HCT116 (cell line): Measurements from ENCODE around the gene ZPR1. TPM values are rescaled to one million over a fixed set of nuclear protein-coding genes. Genes with fewer than 3 reads are reported as not detected.

Experiments used
- ATAC-seq: fragments of 200-7000 bp; cut with Tn5 transposase; 2 replicates; pipeline ENCODE4 v1.9.1; 2020; ENCODE audit warnings: mild to moderate bottlenecking, moderate library complexity
- BruUV-seq: library from RNA; stranded (reverse); fragments of 400-500 nt; replicated peaks from 2 replicates; lab custom pipeline; 2021; lab: Mats Ljungman, UMichigan
- CTCF ChIA-PET: fragments of 300-600 bp; sonication (Branson Sonifier 250); formaldehyde crosslinking; loops from one replicate; lab custom pipeline; 2021; ENCODE audit warnings: antibody characterized with exemption; lab: Charles Lee
- POLR2A ChIA-PET: fragments of 300-600, 350-600 bp; sonication (Branson Sonifier 250); formaldehyde crosslinking; loops from one replicate; lab custom pipeline; 2021; ENCODE audit warnings: antibody characterized with exemption; lab: Charles Lee
- RAD21 ChIA-PET, 2 experiments: fragments of 300-600 bp; sonication (Branson Sonifier 250); formaldehyde crosslinking; loops; one replicate each; lab custom pipeline; 2023; ENCODE audit warnings: low total read pairs in 2 of 2; ENCODE audit not compliant: uncharacterized antibody in 2 of 2, unreplicated experiment in 2 of 2, low non-redundant PET in 1 of 2; lab: Charles Lee
- DNase-seq: peaks from one replicate; pipeline ENCODE4 v3.0.0-alpha.2; 2010; ENCODE audit warnings: low read depth, low spot score
- H2AFZ ChIP-seq: fragments of 200-600 bp; shearing (Covaris generic), sonication (generic); 2 replicates; pipeline ENCODE4 v1.6.1; 2017; ENCODE audit warnings: low read depth, mixed run types, mixed read lengths, antibody characterized with exemption, low read length; ENCODE audit not compliant: poor library complexity, severe bottlenecking
- H3K27ac ChIP-seq: 2 replicates; pipeline ENCODE4 v1.5.1; 2012; ENCODE audit warnings: low read depth, low read length
- H3K27me3 ChIP-seq: fragments of 200-600 bp; sonication (generic); 2 replicates; pipeline ENCODE4 v1.6.1; 2016; ENCODE audit warnings: mixed run types, low read length, mixed read lengths; ENCODE audit not compliant: insufficient read depth
- H3K36me3 ChIP-seq, 2 experiments: fragments of 200-500 bp in 1 of 2; fragments of 200-600 bp in 1 of 2; sonication (Bioruptor generic) in 1 of 2; sonication (generic) in 1 of 2; 2 replicates each; pipeline versions ENCODE4 v1.5.1 to v1.6.1; 2014 to 2016; ENCODE audit warnings: low read length in 2 of 2, inconsistent platforms in 1 of 2, mixed read lengths in 1 of 2, mixed run types in 1 of 2; ENCODE audit not compliant: insufficient read depth in 2 of 2, control insufficient read depth in 1 of 2
- H3K4me1 ChIP-seq, 2 experiments: fragments of 200-600 bp in 1 of 2; sonication (generic) in 1 of 2; 2 replicates each; pipeline versions ENCODE4 v1.5.1 to v1.6.1; 2012 to 2017; ENCODE audit warnings: low read length in 2 of 2, inconsistent platforms in 1 of 2, mild to moderate bottlenecking in 1 of 2, mixed read lengths in 1 of 2, mixed run types in 1 of 2, moderate library complexity in 1 of 2; ENCODE audit not compliant: insufficient read depth in 2 of 2, control insufficient read depth in 1 of 2
- H3K4me2 ChIP-seq: fragments of 200-600 bp; sonication (generic); 2 replicates; pipeline ENCODE4 v1.6.1; 2017; ENCODE audit warnings: mixed run types, low read length, mixed read lengths
- H3K4me3 ChIP-seq, 2 experiments: fragments of 200-600 bp in 1 of 2; sonication (generic) in 1 of 2; replicated peaks in 1 of 2; 2 replicates each; pipeline ENCODE4 v1.5.1; 2011 to 2016; ENCODE audit warnings: low read length in 2 of 2, control low read depth in 1 of 2, low read depth in 1 of 2, mild to moderate bottlenecking in 1 of 2, mixed read lengths in 1 of 2, mixed run types in 1 of 2
- H3K79me2 ChIP-seq: fragments of 200-600 bp; sonication (generic); 2 replicates; pipeline ENCODE4 v1.6.1; 2017; ENCODE audit warnings: mild to moderate bottlenecking, mixed run types, low read length, moderate library complexity, mixed read lengths; ENCODE audit not compliant: insufficient read depth
- H3K9ac ChIP-seq: fragments of 200-600 bp; sonication (generic); 2 replicates; pipeline ENCODE4 v1.6.1; 2016; ENCODE audit warnings: low read length, mixed read lengths
- H3K9me2 ChIP-seq: fragments of 200-600 bp; sonication (generic), shearing (Covaris generic); 2 replicates; pipeline ENCODE4 v1.6.1; 2017; ENCODE audit warnings: mixed run types, mild to moderate bottlenecking, moderate library complexity; ENCODE audit not compliant: insufficient read depth
- H3K9me3 ChIP-seq, 2 experiments: fragments of 200-500 bp in 1 of 2; fragments of 200-600 bp in 1 of 2; sonication (Bioruptor generic) in 1 of 2; sonication (generic) in 1 of 2; 2 replicates each; pipeline ENCODE4 v1.6.1; 2014 to 2017; ENCODE audit warnings: low read length in 2 of 2, mixed read lengths in 2 of 2, inconsistent platforms in 1 of 2, low read depth in 1 of 2, mild to moderate bottlenecking in 1 of 2, mixed run types in 1 of 2, moderate library complexity in 1 of 2; ENCODE audit not compliant: control insufficient read depth in 1 of 2, insufficient read depth in 1 of 2
- H4K20me1 ChIP-seq: fragments of 200-600 bp; sonication (generic), shearing (Covaris generic); 2 replicates; pipeline ENCODE4 v1.6.1; 2017; ENCODE audit warnings: mixed run types, mild to moderate bottlenecking, moderate library complexity; ENCODE audit not compliant: insufficient read depth
- CBX3 ChIP-seq: IDR thresholded peaks from 2 replicates; pipeline ENCODE4 v1.6.1; 2012; ENCODE audit warnings: low read depth
- CEBPB ChIP-seq: IDR thresholded peaks from 2 replicates; pipeline ENCODE4 v1.6.1; 2012; ENCODE audit warnings: low read depth
- FOSL1 ChIP-seq: IDR thresholded peaks from 2 replicates; pipeline ENCODE4 v1.6.1; 2012; ENCODE audit warnings: low read depth
- POLR2AphosphoS5 ChIP-seq: IDR thresholded peaks from 2 replicates; pipeline ENCODE4 v1.6.1; 2011; ENCODE audit warnings: mild to moderate bottlenecking, low read depth, low read length, moderate library complexity
- RAD21 ChIP-seq: IDR thresholded peaks from 2 replicates; pipeline ENCODE4 v1.6.1; 2012; ENCODE audit warnings: low read depth, mild to moderate bottlenecking
- SIN3A ChIP-seq: IDR thresholded peaks from 2 replicates; pipeline ENCODE4 v1.6.1; 2012; ENCODE audit warnings: low read depth
- SP1 ChIP-seq: IDR thresholded peaks from 2 replicates; pipeline ENCODE4 v1.6.1; 2012; ENCODE audit warnings: low read depth
- SRF ChIP-seq: IDR thresholded peaks from 2 replicates; pipeline ENCODE4 v1.6.1; 2012; ENCODE audit warnings: low read depth
- YY1 ChIP-seq: IDR thresholded peaks from 2 replicates; pipeline ENCODE4 v1.6.1; 2011; ENCODE audit warnings: low read length, low read depth, moderate library complexity, mild to moderate bottlenecking; ENCODE audit not compliant: insufficient replicate concordance; ENCODE audit errors: extremely low read depth
- ZNF274 ChIP-seq: fragments of 200-500 bp; sonication (Bioruptor generic); IDR thresholded peaks from 2 replicates; pipeline ENCODE4 v1.6.1; 2014; ENCODE audit warnings: mild to moderate bottlenecking, low read depth, low read length, inconsistent platforms
- intact Hi-C: fragments of 100-400 bp; cut with micrococcal nuclease; formaldehyde crosslinking; loops from 2 replicates; pipeline ENCODE4 v1.10.0; 2022
- total RNA-seq: library from RNA; stranded (reverse); gene quantifications from one replicate; pipeline ENCODE4 v1.2.1, GENCODE V29; 2021; ENCODE audit not compliant: unreplicated experiment
- TF ChIP-seq, protein P1 (sequence below): IDR thresholded peaks from 2 replicates; pipeline ENCODE4 v1.6.1; 2012
- TF ChIP-seq, protein P2 (sequence below): IDR thresholded peaks from 2 replicates; pipeline ENCODE4 v1.6.1; 2012
- TF ChIP-seq, protein P3 (sequence below): IDR thresholded peaks from 2 replicates; pipeline ENCODE4 v1.6.1; 2011; ENCODE audit warnings: mild to moderate bottlenecking, low read length, moderate library complexity; ENCODE audit not compliant: insufficient replicate concordance; ENCODE audit errors: extremely low read depth
- TF ChIP-seq, protein P4 (sequence below), 3 experiments: fragments of 200-600 bp in 1 of 3; sonication (generic) in 1 of 3; IDR thresholded peaks in 2 of 3; conservative IDR thresholded peaks in 1 of 3; 2 replicates each; pipeline ENCODE4 v1.5.1; 2012 to 2017; ENCODE audit warnings: low read depth in 2 of 3, low read length in 2 of 3, antibody characterized with exemption in 1 of 3, borderline replicate concordance in 1 of 3, control low read depth in 1 of 3, mild to moderate bottlenecking in 1 of 3, mixed read lengths in 1 of 3, mixed run types in 1 of 3, moderate library complexity in 1 of 3; ENCODE audit not compliant: insufficient read depth in 1 of 3

The ZPR1 gene
- total RNA-seq, 1 experiment from 2014 or later, result 56.3 TPM

DNA sequence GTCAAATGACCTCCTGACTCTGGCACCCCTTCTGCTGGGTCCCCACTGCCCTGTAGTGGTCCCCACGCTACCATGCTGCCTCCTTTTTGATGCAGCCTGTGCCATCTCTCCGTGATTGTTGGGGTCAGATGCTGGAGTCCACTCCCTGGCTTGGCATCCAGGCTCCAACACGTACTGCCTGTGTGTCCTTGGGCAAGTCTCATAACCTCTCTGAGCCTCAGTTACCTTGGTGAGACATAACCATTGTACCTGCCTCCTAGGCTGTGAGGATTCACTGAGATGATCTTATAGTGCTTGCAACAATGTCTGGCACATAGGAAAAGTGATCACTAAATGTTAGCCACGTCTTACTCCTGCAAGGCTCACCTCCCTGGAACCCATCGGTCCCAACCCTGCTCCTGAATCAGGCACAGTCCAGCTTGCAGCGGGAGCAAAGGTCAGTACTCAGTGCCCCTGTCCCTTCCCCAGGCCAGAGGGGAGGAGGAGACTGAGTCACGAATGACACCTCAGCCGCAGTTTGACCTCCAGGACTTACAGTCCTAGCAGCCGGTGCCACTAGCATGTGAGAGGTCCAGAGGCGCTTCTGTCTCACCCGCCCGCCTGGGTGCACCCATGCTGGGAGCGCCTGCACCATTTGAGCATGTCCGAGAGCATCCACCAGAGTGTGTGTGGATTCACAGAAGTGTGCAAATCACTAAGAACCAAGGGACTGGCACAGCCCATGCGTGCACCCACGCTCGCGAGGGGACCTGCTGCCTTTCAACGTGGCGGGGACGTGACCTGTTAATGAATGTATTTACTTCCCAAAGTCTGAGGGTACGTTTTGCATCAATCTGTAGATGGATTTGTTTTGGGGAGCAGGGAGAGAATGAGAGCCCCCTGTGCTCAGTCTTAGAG is 38.3 kb upstream of the ZPR1 start:
- Histone ChIP-seq H3K4me1 (no peaks in the 10 kb centered on the region), H4K20me1 (no peaks in the 10 kb centered on the region), H3K27ac (no peak overlapping the region), H3K4me3 (no peak overlapping the region), H3K4me2 (no peak overlapping the region), H3K79me2 (no peaks in the 10 kb centered on the region), H3K9ac (no peak overlapping the region), H3K27me3 (no peaks in the 10 kb centered on the region), H3K9me3 (no peaks in the 10 kb centered on the region), H3K36me3 (no peaks in the 10 kb centered on the region), H3K9me2 (no peaks in the 10 kb centered on the region), H2AFZ (no peak overlapping the region)
- POLR2A ChIA-PET, result no interaction called here
- intact Hi-C loops, result no loop called here
- RAD21 ChIA-PET, result no interaction called here
- TF ChIP-seq FOSL1 (no peak), SRF (no peak), YY1 (no peak), POLR2AphosphoS5 (no peak), RAD21 (no peak), SP1 (no peak), SIN3A (no peak), ZNF274 (no peak), CEBPB (no peak), CBX3 (no peak)
- TF ChIP-seq, protein P1, sequence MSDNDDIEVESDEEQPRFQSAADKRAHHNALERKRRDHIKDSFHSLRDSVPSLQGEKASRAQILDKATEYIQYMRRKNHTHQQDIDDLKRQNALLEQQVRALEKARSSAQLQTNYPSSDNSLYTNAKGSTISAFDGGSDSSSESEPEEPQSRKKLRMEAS, result no peak
- TF ChIP-seq, protein P2, sequence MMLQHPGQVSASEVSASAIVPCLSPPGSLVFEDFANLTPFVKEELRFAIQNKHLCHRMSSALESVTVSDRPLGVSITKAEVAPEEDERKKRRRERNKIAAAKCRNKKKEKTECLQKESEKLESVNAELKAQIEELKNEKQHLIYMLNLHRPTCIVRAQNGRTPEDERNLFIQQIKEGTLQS, result no peak
- TF ChIP-seq, protein P3, sequence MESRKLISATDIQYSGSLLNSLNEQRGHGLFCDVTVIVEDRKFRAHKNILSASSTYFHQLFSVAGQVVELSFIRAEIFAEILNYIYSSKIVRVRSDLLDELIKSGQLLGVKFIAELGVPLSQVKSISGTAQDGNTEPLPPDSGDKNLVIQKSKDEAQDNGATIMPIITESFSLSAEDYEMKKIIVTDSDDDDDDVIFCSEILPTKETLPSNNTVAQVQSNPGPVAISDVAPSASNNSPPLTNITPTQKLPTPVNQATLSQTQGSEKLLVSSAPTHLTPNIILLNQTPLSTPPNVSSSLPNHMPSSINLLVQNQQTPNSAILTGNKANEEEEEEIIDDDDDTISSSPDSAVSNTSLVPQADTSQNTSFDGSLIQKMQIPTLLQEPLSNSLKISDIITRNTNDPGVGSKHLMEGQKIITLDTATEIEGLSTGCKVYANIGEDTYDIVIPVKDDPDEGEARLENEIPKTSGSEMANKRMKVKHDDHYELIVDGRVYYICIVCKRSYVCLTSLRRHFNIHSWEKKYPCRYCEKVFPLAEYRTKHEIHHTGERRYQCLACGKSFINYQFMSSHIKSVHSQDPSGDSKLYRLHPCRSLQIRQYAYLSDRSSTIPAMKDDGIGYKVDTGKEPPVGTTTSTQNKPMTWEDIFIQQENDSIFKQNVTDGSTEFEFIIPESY, result no peak
- TF ChIP-seq, protein P4, sequence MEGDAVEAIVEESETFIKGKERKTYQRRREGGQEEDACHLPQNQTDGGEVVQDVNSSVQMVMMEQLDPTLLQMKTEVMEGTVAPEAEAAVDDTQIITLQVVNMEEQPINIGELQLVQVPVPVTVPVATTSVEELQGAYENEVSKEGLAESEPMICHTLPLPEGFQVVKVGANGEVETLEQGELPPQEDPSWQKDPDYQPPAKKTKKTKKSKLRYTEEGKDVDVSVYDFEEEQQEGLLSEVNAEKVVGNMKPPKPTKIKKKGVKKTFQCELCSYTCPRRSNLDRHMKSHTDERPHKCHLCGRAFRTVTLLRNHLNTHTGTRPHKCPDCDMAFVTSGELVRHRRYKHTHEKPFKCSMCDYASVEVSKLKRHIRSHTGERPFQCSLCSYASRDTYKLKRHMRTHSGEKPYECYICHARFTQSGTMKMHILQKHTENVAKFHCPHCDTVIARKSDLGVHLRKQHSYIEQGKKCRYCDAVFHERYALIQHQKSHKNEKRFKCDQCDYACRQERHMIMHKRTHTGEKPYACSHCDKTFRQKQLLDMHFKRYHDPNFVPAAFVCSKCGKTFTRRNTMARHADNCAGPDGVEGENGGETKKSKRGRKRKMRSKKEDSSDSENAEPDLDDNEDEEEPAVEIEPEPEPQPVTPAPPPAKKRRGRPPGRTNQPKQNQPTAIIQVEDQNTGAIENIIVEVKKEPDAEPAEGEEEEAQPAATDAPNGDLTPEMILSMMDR (IDR thresholded peaks at IDR 0.05 in 2 of 3, conservative IDR thresholded peaks at IDR 0.05 in 1 of 3; ENCODE audit: borderline replicate concordance in 1 of 3, insufficient read depth in 1 of 3, low read depth in 2 of 3, low read length in 2 of 3), result no peak
- ATAC-seq (no peak), DNase-seq (no peak)
- CTCF ChIA-PET, result no interaction called here
- no TSS peak for BruUV-seq
